HL-60 (cell line): ENCODE results near the gene PNPLA7.

Experiments used
- DNase-seq, 2 experiments: peaks; one replicate each; pipeline ENCODE4 v3.0.0-alpha.2; 2010 to 2020; ENCODE audit warnings: low read depth in 1 of 2, low spot score in 1 of 2
- H3K27ac ChIP-seq: fragments of 250-450 bp; sonication (Bioruptor Pico); replicated peaks from 2 replicates; pipeline ENCODE4 v1.5.1; 2020; ENCODE audit warnings: mild to moderate bottlenecking, moderate library complexity
- H3K27me3 ChIP-seq: fragments of 250-450 bp; sonication (Bioruptor Pico); 2 replicates; pipeline ENCODE4 v1.5.1; 2021; ENCODE audit warnings: mild to moderate bottlenecking, moderate library complexity; ENCODE audit not compliant: insufficient read depth, poor library complexity, severe bottlenecking
- H3K4me3 ChIP-seq: replicated peaks from 2 replicates; pipeline ENCODE4 v1.5.1; 2011; ENCODE audit warnings: mild to moderate bottlenecking, control low read depth, low read length; ENCODE audit not compliant: insufficient read depth
- CTCF ChIP-seq: IDR thresholded peaks from one replicate; pipeline ENCODE4 v1.5.1; 2011; ENCODE audit warnings: low read length, control low read depth, inconsistent platforms; ENCODE audit not compliant: insufficient read depth
- GABPA ChIP-seq: IDR thresholded peaks from 2 replicates; pipeline ENCODE4 v1.6.1; 2012; ENCODE audit warnings: low read depth
- POLR2AphosphoS5 ChIP-seq: IDR thresholded peaks from 2 replicates; pipeline ENCODE4 v1.6.1; 2012; ENCODE audit warnings: low read depth
- SPI1 ChIP-seq: IDR thresholded peaks from 2 replicates; pipeline ENCODE4 v1.6.1; 2012; ENCODE audit warnings: low read depth, mild to moderate bottlenecking, borderline replicate concordance
- TF ChIP-seq, protein P1 (sequence below): IDR thresholded peaks from 2 replicates; pipeline ENCODE4 v1.6.1; 2012; ENCODE audit warnings: low read depth; ENCODE audit not compliant: insufficient replicate concordance

The PNPLA7 gene

DNA sequence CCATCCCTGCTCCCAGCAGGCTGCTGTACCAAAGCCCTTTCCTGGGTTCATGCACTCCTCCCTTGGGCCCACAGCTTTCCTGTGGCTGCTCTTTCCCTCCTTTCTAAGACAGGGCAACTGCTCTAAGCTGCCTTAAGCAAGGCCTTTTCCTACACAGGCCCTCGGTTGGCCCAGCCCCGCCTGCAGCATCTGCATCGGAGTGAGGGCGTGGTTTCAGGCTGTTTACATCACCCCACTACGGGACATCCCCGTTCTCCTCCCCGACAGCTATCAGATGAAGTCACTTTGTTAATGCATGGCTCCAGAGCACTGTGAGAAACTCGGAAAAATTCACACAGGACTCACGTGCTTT, 25.1 kb upstream of the PNPLA7 start:
- TF ChIP-seq CTCF (no peak), GABPA (no peak), POLR2AphosphoS5 (no peak), SPI1 (no peak)
- TF ChIP-seq, protein P1, sequence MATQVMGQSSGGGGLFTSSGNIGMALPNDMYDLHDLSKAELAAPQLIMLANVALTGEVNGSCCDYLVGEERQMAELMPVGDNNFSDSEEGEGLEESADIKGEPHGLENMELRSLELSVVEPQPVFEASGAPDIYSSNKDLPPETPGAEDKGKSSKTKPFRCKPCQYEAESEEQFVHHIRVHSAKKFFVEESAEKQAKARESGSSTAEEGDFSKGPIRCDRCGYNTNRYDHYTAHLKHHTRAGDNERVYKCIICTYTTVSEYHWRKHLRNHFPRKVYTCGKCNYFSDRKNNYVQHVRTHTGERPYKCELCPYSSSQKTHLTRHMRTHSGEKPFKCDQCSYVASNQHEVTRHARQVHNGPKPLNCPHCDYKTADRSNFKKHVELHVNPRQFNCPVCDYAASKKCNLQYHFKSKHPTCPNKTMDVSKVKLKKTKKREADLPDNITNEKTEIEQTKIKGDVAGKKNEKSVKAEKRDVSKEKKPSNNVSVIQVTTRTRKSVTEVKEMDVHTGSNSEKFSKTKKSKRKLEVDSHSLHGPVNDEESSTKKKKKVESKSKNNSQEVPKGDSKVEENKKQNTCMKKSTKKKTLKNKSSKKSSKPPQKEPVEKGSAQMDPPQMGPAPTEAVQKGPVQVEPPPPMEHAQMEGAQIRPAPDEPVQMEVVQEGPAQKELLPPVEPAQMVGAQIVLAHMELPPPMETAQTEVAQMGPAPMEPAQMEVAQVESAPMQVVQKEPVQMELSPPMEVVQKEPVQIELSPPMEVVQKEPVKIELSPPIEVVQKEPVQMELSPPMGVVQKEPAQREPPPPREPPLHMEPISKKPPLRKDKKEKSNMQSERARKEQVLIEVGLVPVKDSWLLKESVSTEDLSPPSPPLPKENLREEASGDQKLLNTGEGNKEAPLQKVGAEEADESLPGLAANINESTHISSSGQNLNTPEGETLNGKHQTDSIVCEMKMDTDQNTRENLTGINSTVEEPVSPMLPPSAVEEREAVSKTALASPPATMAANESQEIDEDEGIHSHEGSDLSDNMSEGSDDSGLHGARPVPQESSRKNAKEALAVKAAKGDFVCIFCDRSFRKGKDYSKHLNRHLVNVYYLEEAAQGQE, result no peak
- Histone ChIP-seq H3K4me3 (no peak overlapping the region), H3K27me3 (no peaks in the 10 kb centered on the region), H3K27ac (no peak overlapping the region)
- no peak for DNase-seq

- DNase-seq, result no peak
- TF ChIP-seq, protein P1, result no peak
- TF ChIP-seq SPI1 (no peak), CTCF (no peak), GABPA (no peak), POLR2AphosphoS5 (no peak)
- H3K27ac ChIP-seq, result no peak overlapping the region
- no peak overlapping the region for H3K4me3 ChIP-seq
- no peaks in the 10 kb centered on the region for H3K27me3 ChIP-seq
These were observed 24.0 kb upstream of the PNPLA7 start for GRCh38 chr9:137574192-137574591.

DNA sequence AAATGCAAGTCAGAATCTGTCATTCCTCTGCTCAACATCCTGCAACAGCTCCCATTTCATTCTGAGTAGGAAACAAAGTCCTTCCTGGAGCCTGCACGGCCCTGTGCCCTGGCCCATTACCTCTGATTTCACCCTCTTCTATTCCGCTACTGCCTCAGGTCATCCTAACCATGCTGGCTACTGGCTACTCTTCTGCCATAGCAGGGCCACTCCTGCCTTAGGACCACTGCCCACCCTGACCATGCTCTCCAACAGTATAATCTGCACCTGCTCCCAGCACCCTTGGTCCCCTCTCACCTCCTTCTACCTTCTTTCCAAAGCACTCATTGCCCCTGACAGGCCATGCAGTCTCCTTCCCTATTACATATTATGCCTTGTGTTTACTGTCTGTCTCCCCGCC, 20.4 kb upstream of the PNPLA7 start:
- Histone ChIP-seq H3K27ac (no peak overlapping the region), H3K4me3 (no peak overlapping the region), H3K27me3 (no peaks in the 10 kb centered on the region)
- no peak for DNase-seq
- TF ChIP-seq GABPA, result no peak
- TF ChIP-seq, protein P1, result no peak
- no peak for TF ChIP-seq SPI1
- no peak for TF ChIP-seq CTCF
- no peak for TF ChIP-seq POLR2AphosphoS5
